HG02763 (cell line): ENCODE results near the gene VPS4B.
"Not testable (repeated sequence)": the region's sequence is repeated elsewhere in the genome, so short reads cannot be mapped to it uniquely, and the experiment has no call there.

Experiments used
- ATAC-seq: cut with Tn5 transposase; IDR thresholded peaks from one replicate; pipeline ENCODE4 v1.9.1; 2021; ENCODE audit warnings: mild to moderate bottlenecking, moderate library complexity; ENCODE audit not compliant: unreplicated experiment

Gene VPS4B

DNA sequence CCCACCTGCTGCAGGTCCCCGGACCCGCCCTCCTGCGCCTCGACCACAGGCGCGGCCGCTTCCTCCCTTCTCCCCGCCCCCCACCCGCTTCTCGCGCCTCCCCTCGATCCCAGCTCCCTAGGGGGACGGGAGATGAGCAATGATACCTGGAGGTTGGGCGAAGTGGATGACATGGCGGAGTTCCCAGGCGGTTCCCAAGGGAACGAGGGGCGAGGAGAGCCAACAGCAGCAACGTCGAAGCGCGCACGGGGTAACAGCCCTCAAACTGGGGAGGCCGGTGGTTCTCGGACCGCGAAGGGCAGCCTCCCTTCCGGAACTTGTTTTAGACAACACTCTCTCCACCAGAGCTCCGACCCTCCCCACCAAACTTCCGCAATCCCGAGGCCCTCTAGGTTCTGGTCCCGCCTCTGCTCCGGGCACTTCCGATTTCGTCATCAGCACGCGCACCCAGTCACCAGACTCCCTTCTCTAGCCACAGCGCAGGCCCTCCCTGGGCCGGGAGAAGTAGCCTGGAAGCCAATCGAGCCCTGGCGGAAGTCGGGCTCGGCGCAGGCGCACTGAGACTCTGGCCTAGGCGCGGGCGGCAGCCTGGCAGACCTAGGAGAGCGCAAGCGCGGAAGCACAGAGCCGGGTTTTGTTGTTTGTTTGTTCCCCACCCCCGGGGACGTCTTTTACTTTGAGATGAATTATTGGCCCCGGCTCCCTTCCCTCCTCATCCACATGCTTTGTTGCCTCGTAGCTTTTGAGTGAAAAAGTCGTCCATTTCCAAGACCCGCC lies at the start of gene VPS4B:
Gene VPS4B (minus strand): TSS at position 390 of the 777 bp plus-strand sequence. CDS start 217 bp downstream, at position 173.
- ATAC-seq = peak; percentile 99

DNA sequence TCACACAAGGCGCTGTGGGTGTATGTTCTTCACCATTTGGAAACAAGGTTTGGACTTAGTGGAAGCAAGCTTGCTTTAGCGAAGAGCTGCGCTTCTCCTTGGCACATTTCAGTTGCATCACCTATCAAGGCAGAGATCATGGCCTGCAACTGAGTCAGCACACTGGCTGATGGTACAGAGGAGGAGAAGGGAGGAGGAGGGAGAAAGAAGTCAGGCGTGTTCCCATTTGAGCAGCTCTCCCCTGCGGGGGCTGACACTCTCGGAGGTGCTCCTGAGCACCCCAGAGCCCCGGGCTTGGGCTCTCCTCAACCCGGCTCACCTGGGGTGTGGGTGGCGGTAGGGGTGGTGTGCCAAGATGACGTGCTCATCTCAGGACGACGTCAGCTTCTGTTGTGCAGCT lies 48.5 kb upstream of the VPS4B start:
- ATAC-seq = no peak

DNA sequence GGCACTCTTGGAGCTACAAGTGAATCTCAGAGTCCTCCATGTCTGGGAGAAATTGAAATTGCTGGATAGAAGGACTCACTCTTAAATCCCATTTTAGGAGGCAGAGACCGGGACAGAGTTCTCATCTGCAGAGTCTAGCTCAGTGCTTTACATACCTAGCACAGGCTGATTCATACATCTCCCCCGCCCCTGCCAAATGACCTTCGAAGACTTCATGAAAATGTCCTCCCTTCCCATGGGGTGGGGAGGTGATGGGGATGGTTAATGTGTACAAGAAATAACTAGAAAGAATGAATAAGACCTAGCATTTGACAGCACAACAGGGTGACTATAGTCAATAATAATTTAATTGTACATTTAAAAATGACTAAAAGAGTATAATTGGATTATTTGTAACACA lies 46.3 kb upstream of the VPS4B start:
- no peak for ATAC-seq

GRCh38 chr18:63467699-63468098 lies 45.4 kb upstream of the VPS4B start:
- no peak for ATAC-seq

GRCh38 chr18:63465059-63465458 lies 42.8 kb upstream of the VPS4B start:
- no peak for ATAC-seq

- ATAC-seq = no peak
Measured at GRCh38 chr18:63464434-63464833, 42.2 kb upstream of the VPS4B start.

DNA sequence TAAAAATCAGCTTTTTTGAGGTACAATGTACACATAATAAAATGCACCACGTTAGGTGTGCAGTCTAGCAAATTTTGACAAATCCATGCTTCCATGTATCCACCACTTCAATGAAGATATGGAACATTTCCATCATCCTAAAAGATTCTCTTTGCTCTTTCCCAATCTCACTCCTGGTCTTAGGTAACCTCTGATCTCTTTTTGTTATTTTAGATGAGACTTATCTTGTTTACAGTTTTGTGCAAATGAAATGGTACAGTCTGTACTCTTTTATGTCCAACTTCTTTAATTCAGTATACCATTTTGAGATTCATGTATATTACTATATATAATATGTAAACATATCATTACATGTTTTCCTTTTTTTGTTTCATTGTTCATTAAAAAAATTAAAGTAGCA lies 38.1 kb upstream of the VPS4B start:
- ATAC-seq = no peak

DNA sequence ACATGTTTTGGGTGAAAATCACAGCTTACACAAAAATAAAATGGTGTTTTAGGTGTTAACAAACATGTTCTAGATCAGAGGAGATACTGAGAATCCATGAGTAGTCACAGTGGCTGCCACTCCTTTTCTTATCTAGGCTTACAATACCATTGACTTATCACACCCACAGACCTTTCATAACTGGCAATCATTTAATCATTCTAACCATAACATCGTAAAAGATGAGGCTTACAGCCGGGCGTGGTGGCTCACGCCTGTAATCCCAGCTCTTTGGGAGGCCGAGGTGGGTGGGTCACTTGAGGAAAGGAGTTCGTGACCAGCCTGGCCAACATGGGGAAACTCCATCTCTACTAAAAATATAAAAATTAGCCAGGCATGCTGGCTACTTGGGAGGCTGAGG lies 35.7 kb upstream of the VPS4B start:
- ATAC-seq = no peak

DNA sequence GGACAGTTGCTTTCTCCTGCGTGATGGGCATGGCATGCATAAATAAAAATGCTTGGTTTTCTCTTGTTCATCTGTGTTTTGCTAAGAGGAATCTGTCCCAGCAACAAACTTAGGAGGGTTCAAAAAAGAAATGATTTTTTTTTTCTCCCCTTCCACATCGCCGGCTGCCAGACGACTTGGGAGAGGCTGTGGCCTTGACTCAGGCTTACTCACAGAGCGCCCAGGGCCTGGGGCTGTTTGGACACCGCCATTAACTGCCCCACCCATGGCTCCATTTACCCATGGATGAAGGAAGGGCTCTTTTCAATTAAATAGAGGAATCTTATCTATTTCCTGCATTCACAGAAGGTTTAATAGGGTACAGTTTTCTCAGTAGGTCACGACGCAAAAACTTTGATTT lies 32.2 kb upstream of the VPS4B start:
- no peak for ATAC-seq

DNA sequence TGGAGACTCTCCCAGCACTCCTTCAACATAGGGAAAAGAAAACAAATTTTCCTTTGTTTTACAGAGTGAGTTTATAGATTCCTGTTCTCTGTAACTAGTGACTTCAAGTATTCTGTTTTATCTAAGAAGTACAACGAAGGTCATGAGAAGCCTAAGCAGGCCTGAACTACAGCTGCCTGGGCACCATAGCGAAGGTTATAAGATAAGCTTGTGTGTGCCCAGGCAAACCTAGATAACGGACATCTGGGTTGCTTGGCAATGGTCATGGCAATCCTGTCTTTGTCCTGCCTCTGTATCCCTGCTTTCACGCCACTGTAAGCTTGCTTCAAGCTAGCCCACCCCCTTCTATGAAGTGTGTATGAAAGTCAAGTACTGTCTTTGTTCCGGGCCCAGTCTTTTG lies 30.5 kb upstream of the VPS4B start:
- not testable (repeated sequence) for ATAC-seq

DNA sequence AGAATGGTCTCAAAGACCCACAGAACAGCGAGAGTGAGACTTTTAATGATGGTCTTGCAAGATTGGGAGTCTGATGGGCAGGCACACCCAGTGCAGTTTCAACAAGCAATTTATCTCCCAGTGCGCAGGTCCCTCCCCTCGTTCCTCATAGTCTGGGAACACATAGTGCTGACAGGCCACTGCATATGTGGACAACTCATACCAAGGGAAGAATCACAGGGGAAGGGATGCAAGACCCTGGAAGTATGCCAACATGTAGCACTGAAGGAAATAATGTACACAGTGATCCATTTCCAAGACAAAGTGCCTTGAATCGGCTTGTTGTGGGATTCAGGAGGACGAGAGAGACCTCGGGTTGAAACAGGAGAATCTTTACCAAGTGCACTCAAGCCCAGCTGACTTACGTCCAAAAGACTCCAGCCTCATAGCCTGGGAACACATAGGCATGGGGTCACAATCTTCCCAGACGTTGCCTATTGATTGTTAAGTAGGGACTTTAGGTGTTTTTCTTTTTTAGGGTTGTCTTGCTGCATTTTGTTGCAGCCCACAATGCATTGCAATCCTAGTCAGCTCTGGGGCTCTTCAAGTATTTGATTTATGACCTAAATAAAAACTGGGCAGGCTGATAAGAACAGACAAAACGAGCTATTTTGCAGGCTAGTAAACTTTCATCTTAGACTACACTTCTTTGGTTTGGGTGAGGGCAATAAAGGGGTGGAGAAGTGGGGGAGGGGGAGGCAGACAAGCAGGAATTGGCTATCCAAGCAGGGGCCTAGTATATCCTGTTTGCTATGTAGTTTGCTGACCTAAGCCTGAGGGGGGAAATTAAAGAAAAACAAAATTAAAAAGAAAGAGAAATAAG lies 29.8 kb upstream of the VPS4B start:
- no peak for ATAC-seq

DNA sequence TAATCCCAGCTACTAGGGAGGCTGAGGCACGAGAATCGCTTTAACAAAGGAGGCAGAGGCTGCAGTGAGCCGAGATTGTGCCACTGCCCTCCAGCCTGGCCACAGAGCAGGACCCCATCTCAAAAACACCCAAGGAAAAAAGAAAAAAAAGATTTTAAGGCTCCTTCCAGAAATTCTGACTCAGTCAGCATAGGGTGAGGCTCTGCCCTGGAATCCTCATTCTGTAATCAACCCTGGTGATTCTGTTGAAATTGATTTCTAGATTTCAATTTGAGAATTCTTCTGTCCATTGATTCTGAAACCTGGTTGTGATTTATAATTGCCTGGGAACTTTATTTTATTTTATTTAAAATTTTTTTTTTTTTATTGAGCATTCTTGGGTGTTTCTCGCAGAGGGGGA lies 27.1 kb upstream of the VPS4B start:
- no peak for ATAC-seq

GRCh38 chr18:63447066-63447465 lies 24.8 kb upstream of the VPS4B start:
- no peak for ATAC-seq

- no peak for ATAC-seq
Measured at GRCh38 chr18:63446266-63446665, 24.0 kb upstream of the VPS4B start.

DNA sequence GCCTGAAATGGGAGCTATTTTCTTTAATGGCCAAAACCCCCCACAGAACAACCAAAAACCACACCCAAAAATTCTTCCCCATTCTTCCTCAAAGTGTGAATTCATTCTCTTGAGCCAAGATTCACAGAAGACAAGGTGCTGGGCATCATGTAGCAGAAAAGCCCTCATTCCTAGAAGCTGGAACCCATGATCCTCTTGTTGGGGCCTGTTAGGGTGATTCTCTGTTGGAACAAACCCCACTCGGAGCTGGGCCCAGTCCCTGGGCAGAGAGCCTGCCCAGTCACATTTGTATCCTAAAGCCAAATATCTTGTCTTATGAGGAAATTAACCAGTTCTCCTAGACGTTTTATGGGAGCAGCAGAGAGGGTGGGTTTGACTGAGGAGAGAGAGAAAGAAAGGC lies 22.8 kb upstream of the VPS4B start:
- ATAC-seq = no peak

- ATAC-seq = no peak
Measured at GRCh38 chr18:63444580-63444979, 22.3 kb upstream of the VPS4B start.

DNA sequence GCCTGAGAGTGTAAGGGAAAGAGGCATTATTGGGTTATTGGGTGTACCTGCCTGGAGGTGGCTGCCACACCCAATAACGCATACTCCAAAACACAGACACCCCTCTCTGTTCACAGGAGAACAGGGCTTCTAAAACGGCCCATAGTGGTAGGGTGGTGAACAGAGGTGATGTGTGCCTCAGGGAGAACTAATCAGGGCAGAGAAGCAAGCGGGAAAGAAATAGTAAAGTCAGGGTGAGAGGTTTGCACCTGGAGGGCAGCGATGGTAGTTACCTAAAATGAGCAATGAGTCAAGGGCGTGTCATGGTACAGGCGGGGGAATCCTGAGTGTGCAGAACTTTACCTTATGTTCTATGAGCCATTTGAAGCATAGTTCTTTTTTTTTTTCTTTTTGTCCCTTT lies 21.6 kb upstream of the VPS4B start:
- ATAC-seq = no peak

GRCh38 chr18:63440881-63441280 lies 18.6 kb upstream of the VPS4B start:
- ATAC-seq = no peak

DNA sequence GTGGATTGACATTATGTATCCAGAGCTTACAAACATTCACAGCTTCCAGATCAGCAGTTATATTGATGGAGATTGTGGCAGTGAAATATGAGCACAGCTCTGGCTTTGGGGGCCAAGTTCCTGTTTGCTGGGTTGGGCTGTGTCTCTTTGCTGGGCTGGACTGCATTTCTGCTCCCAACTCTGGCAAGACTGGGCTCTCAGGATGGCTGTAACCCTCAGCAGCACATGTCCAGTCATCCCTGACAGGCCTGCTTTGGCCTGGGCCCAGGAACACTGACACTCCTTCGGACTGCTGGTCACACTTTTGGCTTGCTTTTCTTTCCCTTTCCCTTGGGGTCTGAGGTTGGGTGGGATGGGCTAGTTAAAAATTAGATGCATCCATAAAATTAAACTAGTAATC lies 17.9 kb upstream of the VPS4B start:
- no peak for ATAC-seq

DNA sequence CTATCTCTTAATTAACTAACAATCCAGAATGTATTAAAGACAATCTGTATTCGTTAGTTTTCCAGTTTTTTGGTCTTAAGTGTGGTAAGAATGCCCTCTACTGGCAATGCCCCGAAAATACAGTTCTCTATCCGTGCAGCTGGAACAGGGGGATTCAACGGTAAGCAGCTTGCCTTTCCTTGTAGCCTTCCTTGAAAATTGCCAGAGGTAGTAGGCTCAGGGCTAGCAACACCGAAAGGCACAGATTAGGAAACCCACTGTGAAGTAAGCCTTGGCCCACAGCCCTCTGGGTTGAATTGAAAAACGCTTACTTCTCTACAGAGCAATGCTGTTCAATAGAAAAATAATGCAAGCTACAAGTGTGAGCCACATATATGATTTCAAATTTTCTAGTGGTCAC lies 17.1 kb upstream of the VPS4B start:
- no peak for ATAC-seq

DNA sequence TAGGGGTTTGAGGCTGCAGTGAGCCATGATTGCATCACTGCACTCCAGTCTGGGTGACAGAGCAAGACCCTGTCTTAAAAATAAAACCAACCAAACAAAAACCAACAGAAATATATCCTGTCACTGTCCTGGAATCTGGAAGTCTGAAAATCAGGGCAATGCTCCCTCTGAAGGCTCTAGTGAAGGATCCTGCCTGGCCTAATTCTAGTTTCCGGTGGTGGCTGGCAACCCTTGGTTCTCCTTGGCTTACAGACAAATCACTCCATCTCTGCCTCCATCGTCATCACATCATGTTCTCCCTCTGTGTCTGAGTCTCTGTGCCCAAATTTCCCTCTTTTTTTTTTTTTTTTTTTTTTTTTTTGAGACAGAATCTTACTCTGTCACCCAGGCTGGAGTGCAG lies 15.9 kb upstream of the VPS4B start:
- ATAC-seq = no peak

- no peak for ATAC-seq
Measured at GRCh38 chr18:63433334-63433866, 11.1 kb upstream of the VPS4B start.
